Neuronal stem cell (in vitro differentiated cells): Measurements from ENCODE around the gene RAB6B.

Experiments used
- DNase-seq: peaks from one replicate; pipeline ENCODE4 v3.0.0-alpha.2; 2013; ENCODE audit warnings: low spot score
- H2AFZ ChIP-seq: one replicate; pipeline ENCODE4 v1.6.1; 2013; ENCODE audit warnings: mild to moderate bottlenecking, low read length, inconsistent platforms
- H2AK5ac ChIP-seq: 2 replicates; pipeline ENCODE4 v1.6.1; 2013; ENCODE audit warnings: low read depth, mild to moderate bottlenecking, inconsistent platforms, low read length, moderate library complexity, mixed read lengths
- H2BK120ac ChIP-seq: 2 replicates; pipeline ENCODE4 v1.6.1; 2013; ENCODE audit warnings: low read depth, mild to moderate bottlenecking, inconsistent platforms, low read length, moderate library complexity, mixed read lengths
- H2BK12ac ChIP-seq: one replicate; pipeline ENCODE4 v1.6.1; 2013; ENCODE audit warnings: low read length, inconsistent platforms
- H2BK15ac ChIP-seq: 2 replicates; pipeline ENCODE4 v1.6.1; 2013; ENCODE audit warnings: mild to moderate bottlenecking, low read length, inconsistent platforms, mixed read lengths
- H2BK5ac ChIP-seq: one replicate; pipeline ENCODE4 v1.6.1; 2013; ENCODE audit warnings: inconsistent platforms, mild to moderate bottlenecking, low read length, moderate library complexity
- H3K14ac ChIP-seq: one replicate; pipeline ENCODE4 v1.6.1; 2013; ENCODE audit warnings: low read length, inconsistent platforms
- H3K18ac ChIP-seq: 2 replicates; pipeline ENCODE4 v1.6.1; 2013; ENCODE audit warnings: low read length, inconsistent platforms
- H3K23ac ChIP-seq: 2 replicates; pipeline ENCODE4 v1.6.1; 2013; ENCODE audit warnings: low read depth, mild to moderate bottlenecking, mixed read lengths, low read length, inconsistent platforms; ENCODE audit not compliant: poor library complexity
- H3K27ac ChIP-seq: replicated peaks from 3 replicates; pipeline ENCODE4 v1.5.1; 2013; ENCODE audit warnings: low read length, inconsistent platforms
- H3K27me3 ChIP-seq, 3 experiments: 2 replicates each; pipeline ENCODE4 v1.6.1; 2013; ENCODE audit warnings: low read length in 3 of 3, mild to moderate bottlenecking in 2 of 3, inconsistent platforms in 1 of 3, low read depth in 1 of 3, mixed read lengths in 1 of 3, moderate library complexity in 1 of 3; ENCODE audit not compliant: control insufficient read depth in 3 of 3, insufficient read depth in 3 of 3
- H3K36me3 ChIP-seq, 2 donors: replicated peaks in 1 of 2; 2 replicates each; pipeline ENCODE4 v1.6.1; 2013; ENCODE audit warnings: low read length in 2 of 2; ENCODE audit not compliant: control insufficient read depth in 2 of 2, insufficient read depth in 2 of 2
- H3K4ac ChIP-seq: 2 replicates; pipeline ENCODE4 v1.6.1; 2013; ENCODE audit warnings: inconsistent platforms, mild to moderate bottlenecking, low read length, moderate library complexity
- H3K4me1 ChIP-seq, 2 donors: 1 replicate in 1 of 2; 2 replicates in 1 of 2; pipeline ENCODE4 v1.6.1; 2013; ENCODE audit warnings: low read length in 2 of 2, low read depth in 1 of 2; ENCODE audit not compliant: control insufficient read depth in 2 of 2, insufficient read depth in 1 of 2
- H3K4me2 ChIP-seq: one replicate; pipeline ENCODE4 v1.6.1; 2013; ENCODE audit warnings: mild to moderate bottlenecking, low read length, inconsistent platforms; ENCODE audit not compliant: insufficient read depth, poor library complexity, severe bottlenecking
- H3K4me3 ChIP-seq, 2 donors: 2 replicates each; pipeline ENCODE4 v1.5.1; 2013; ENCODE audit warnings: low read length in 2 of 2, mild to moderate bottlenecking in 2 of 2, inconsistent platforms in 1 of 2, moderate library complexity in 1 of 2
- H3K79me1 ChIP-seq: one replicate; pipeline ENCODE4 v1.6.1; 2013; ENCODE audit warnings: low read depth, mild to moderate bottlenecking, inconsistent platforms, low read length, moderate library complexity
- H3K9ac ChIP-seq: one replicate; pipeline ENCODE4 v1.6.1; 2013; ENCODE audit warnings: mild to moderate bottlenecking, low read depth, low read length, inconsistent platforms; ENCODE audit not compliant: poor library complexity
- H3K9me3 ChIP-seq, 2 donors: replicated peaks in 1 of 2; 2 replicates each; pipeline versions ENCODE3 to v1.6.1; 2013; ENCODE audit warnings: low read length in 2 of 2, mild to moderate bottlenecking in 2 of 2, inconsistent platforms in 1 of 2, low read depth in 1 of 2, mixed read lengths in 1 of 2, moderate library complexity in 1 of 2; ENCODE audit not compliant: control insufficient read depth in 2 of 2, insufficient read depth in 1 of 2
- H4K8ac ChIP-seq: one replicate; pipeline ENCODE4 v1.6.1; 2013; ENCODE audit warnings: low read depth, mild to moderate bottlenecking, inconsistent platforms, low read length, moderate library complexity
- H4K91ac ChIP-seq: one replicate; pipeline ENCODE4 v1.6.1; 2013; ENCODE audit warnings: low read length, low read depth, mild to moderate bottlenecking, inconsistent platforms; ENCODE audit not compliant: poor library complexity
- WGBS, 2 donors: extraction: QIAGEN DNeasy Blood & Tissue Kit; methylation state at CpG; one replicate each; pipeline ENCODE4 v1.1.7; 2013; ENCODE audit warnings: missing lambda C conversion rate in 2 of 2, mixed read lengths in 1 of 2; ENCODE audit not compliant: insufficient read length in 2 of 2, insufficient replicate concordance in 1 of 2; ENCODE audit errors: extremely low coverage in 2 of 2; 5-methylcytosine and 5-hydroxymethylcytosine counted together

Gene RAB6B

GRCh38 chr3:133832802-133833144 lies 62.9 kb downstream of the RAB6B start:
- Histone ChIP-seq H3K4me3 (no peak overlapping the region), H2BK15ac (no peak overlapping the region), H3K4ac (no peak overlapping the region), H2AK5ac (no peak overlapping the region), H3K18ac (no peak overlapping the region), H3K4me1 (no peaks in the 10 kb centered on the region), H2BK120ac (no peak overlapping the region), H4K8ac (no peak overlapping the region), H3K27me3 (peaks cover 0 to 24% (median 0%) of the 10 kb centered on the region in 3 experiments), H3K79me1 (no peaks in the 10 kb centered on the region), H3K27ac (no peak overlapping the region), H3K9ac (no peak overlapping the region), H3K23ac (no peak overlapping the region), H2BK12ac (no peak overlapping the region), H4K91ac (no peak overlapping the region), H3K4me2 (no peak overlapping the region), H2BK5ac (no peak overlapping the region), H3K36me3 (peaks cover 0 to 12% of the 10 kb centered on the region in 2 donors), H3K14ac (no peak overlapping the region), H2AFZ (no peak overlapping the region), H3K9me3 (peaks cover 0 to 2% of the 10 kb centered on the region in 2 donors)
- WGBS, 2 donors: no CpG with 5 or more reads among the region's 10 CpGs
- DNase-seq: no peak

- Histone ChIP-seq H3K36me3 (peaks cover 0 to 12% of the 10 kb centered on the region in 2 donors), H2AK5ac (no peak overlapping the region), H4K8ac (no peak overlapping the region), H4K91ac (no peak overlapping the region), H3K79me1 (no peaks in the 10 kb centered on the region), H2AFZ (no peak overlapping the region), H2BK12ac (no peak overlapping the region), H3K4me1 (no peaks in the 10 kb centered on the region), H3K4me3 (no peak overlapping the region), H3K23ac (no peak overlapping the region), H2BK5ac (no peak overlapping the region), H3K18ac (no peak overlapping the region), H3K9me3 (peaks cover 0 to 2% of the 10 kb centered on the region in 2 donors), H3K4ac (no peak overlapping the region), H3K27ac (no peak overlapping the region), H2BK15ac (no peak overlapping the region), H3K4me2 (no peak overlapping the region), H3K9ac (no peak overlapping the region), H2BK120ac (no peak overlapping the region), H3K14ac (no peak overlapping the region), H3K27me3 (peaks cover 0 to 20% (median 0%) of the 10 kb centered on the region in 3 experiments)
- DNase-seq: no peak
- WGBS, 2 donors: no CpG with 5 or more reads among the region's 13 CpGs
Observed at GRCh38 chr3:133831966-133832801, 63.5 kb downstream of the RAB6B start.

- Histone ChIP-seq H3K14ac (no peak overlapping the region), H2AK5ac (no peak overlapping the region), H2BK12ac (no peak overlapping the region), H3K27me3 (peaks cover 0 to 16% (median 0%) of the 10 kb centered on the region in 3 experiments), H4K91ac (no peak overlapping the region), H2BK15ac (no peak overlapping the region), H2AFZ (no peak overlapping the region), H3K4ac (no peak overlapping the region), H3K79me1 (no peaks in the 10 kb centered on the region), H4K8ac (no peak overlapping the region), H3K9ac (no peak overlapping the region), H3K4me2 (no peak overlapping the region), H2BK120ac (no peak overlapping the region), H3K36me3 (peaks cover 0 to 12% of the 10 kb centered on the region in 2 donors), H3K23ac (no peak overlapping the region), H3K27ac (no peak overlapping the region), H3K18ac (no peak overlapping the region), H3K4me3 (no peak overlapping the region), H2BK5ac (no peak overlapping the region), H3K4me1 (no peaks in the 10 kb centered on the region), H3K9me3 (peaks cover 0 to under 1% of the 10 kb centered on the region in 2 donors)
- WGBS, 2 donors: no CpG with 5 or more reads among the region's 3 CpGs
- no peak for DNase-seq
Observed at GRCh38 chr3:133830071-133830470, 65.6 kb downstream of the RAB6B start.

GRCh38 chr3:133829310-133829707 lies 66.4 kb downstream of the RAB6B start:
- no peak overlapping the region for H4K8ac ChIP-seq
- H2AFZ ChIP-seq: no peak overlapping the region
- H2BK5ac ChIP-seq: no peak overlapping the region
- H3K79me1 ChIP-seq: no peaks in the 10 kb centered on the region
- no peaks in the 10 kb centered on the region for H3K4me1 ChIP-seq
- no peak overlapping the region for H3K9ac ChIP-seq
- peaks cover 0 to 15% (median 0%) of the 10 kb centered on the region in 3 experiments for H3K27me3 ChIP-seq
- WGBS, 2 donors: no CpG with 5 or more reads among the region's 3 CpGs
- no peak overlapping the region for H3K23ac ChIP-seq
- H3K36me3 ChIP-seq: peaks cover under 1 to 12% of the 10 kb centered on the region in 2 donors
- H3K4me3 ChIP-seq: no peak overlapping the region
- H2AK5ac ChIP-seq: no peak overlapping the region
- H4K91ac ChIP-seq: no peak overlapping the region
- no peak overlapping the region for H3K4ac ChIP-seq
- H3K9me3 ChIP-seq: no peaks in the 10 kb centered on the region
- H2BK15ac ChIP-seq: no peak overlapping the region
- no peak overlapping the region for H3K18ac ChIP-seq
- no peak overlapping the region for H2BK120ac ChIP-seq
- H3K4me2 ChIP-seq: no peak overlapping the region
- no peak overlapping the region for H3K27ac ChIP-seq
- H3K14ac ChIP-seq: no peak overlapping the region
- no peak for DNase-seq
- H2BK12ac ChIP-seq: no peak overlapping the region
